Sigmoid colon (tissue), 4 donors: Measurements from ENCODE around the gene ZMIZ1.

Experiments
- CTCF ChIP-seq, 4 experiments: fragments of 450-650 bp in 3 of 4; fragments of 200-600 bp in 1 of 4; IDR thresholded peaks; one replicate each; pipeline ENCODE4 v1.5.1; 2016 to 2019; ENCODE audit warnings: antibody characterized with exemption in 4 of 4, mild to moderate bottlenecking in 3 of 4, moderate library complexity in 2 of 4
- EP300 ChIP-seq, 4 donors: sonication (generic); formaldehyde crosslinking; IDR thresholded peaks; one replicate each; pipeline ENCODE4 v1.6.1; 2017; ENCODE audit warnings: antibody characterized with exemption in 4 of 4
- POLR2A ChIP-seq, 2 donors: fragments of 450-650 bp; IDR thresholded peaks; one replicate each; pipeline ENCODE4 v1.6.1; 2016; ENCODE audit warnings: antibody characterized with exemption in 2 of 2, mild to moderate bottlenecking in 2 of 2, moderate library complexity in 2 of 2
- POLR2AphosphoS5 ChIP-seq, 4 donors: sonication (generic); formaldehyde crosslinking; IDR thresholded peaks; one replicate each; pipeline ENCODE4 v1.6.1; 2017; ENCODE audit warnings: antibody characterized with exemption in 4 of 4

GRCh38 chr10:79128923-79129305 lies 60.1 kb downstream of the ZMIZ1 start:
- TF ChIP-seq POLR2A (IDR thresholded peaks at IDR 0.05): no peak
- no peak for TF ChIP-seq CTCF (IDR thresholded peaks at IDR 0.05)
- TF ChIP-seq POLR2AphosphoS5 (IDR thresholded peaks at IDR 0.05): no peak
- no peak for TF ChIP-seq EP300 (IDR thresholded peaks at IDR 0.05)
